Measurements from ENCODE around the gene ZNF410.
"Not testable (repeated sequence)": the region's sequence is repeated elsewhere in the genome, so short reads cannot be mapped to it uniquely, and the experiment has no call there.

The ZNF410 gene, protein sequence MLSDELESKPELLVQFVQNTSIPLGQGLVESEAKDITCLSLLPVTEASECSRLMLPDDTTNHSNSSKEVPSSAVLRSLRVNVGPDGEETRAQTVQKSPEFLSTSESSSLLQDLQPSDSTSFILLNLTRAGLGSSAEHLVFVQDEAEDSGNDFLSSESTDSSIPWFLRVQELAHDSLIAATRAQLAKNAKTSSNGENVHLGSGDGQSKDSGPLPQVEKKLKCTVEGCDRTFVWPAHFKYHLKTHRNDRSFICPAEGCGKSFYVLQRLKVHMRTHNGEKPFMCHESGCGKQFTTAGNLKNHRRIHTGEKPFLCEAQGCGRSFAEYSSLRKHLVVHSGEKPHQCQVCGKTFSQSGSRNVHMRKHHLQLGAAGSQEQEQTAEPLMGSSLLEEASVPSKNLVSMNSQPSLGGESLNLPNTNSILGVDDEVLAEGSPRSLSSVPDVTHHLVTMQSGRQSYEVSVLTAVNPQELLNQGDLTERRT

DNA sequence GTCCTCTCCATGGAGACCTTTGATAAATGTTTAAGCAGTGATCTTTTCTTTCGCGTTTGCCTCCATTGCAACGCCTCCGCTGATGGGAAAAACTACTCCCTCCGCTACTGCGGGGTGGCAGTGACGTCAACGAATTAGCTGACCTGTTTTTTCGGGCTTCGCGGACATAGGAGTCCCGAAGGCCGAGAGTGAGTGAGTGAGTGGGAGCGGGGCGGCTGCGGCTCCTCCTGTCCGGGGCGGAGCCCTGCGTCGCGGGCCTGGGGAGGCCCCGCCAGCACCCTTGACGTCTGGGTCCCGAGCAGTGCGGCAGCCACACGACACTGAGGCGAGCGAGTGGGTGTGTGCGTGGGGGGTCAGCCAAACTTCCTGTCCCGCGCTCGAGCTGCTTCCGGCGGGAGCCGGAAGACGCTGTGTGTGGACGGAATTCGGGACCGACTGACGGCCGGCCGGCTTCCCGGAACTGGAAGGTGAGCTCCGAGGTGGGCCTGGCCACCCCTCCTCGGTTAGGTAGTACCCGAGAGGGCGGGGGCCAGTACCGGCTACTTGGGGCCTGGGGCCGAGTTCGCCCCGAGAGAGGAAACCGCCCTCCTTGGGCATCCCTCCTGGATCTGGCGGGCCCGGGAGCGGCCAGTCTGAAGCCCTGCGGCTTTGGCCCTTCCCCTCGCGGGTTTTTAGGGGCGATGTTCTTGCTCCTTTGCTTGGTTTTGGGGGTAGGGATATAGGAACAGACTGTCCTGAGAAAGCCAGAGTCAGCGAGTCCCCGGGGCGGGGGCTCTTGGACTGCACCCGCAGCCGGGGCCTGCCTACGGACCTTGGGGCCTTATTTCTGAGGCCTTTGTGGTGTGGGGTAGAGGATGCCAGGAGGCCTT, at the start of gene ZNF410:
ZNF410 (plus strand) TSS at position 411 of the 869 bp plus-strand sequence. CDS start 5,317 bp downstream, outside the sequence.
- peak; percentile 92 for DNase-seq

DNA sequence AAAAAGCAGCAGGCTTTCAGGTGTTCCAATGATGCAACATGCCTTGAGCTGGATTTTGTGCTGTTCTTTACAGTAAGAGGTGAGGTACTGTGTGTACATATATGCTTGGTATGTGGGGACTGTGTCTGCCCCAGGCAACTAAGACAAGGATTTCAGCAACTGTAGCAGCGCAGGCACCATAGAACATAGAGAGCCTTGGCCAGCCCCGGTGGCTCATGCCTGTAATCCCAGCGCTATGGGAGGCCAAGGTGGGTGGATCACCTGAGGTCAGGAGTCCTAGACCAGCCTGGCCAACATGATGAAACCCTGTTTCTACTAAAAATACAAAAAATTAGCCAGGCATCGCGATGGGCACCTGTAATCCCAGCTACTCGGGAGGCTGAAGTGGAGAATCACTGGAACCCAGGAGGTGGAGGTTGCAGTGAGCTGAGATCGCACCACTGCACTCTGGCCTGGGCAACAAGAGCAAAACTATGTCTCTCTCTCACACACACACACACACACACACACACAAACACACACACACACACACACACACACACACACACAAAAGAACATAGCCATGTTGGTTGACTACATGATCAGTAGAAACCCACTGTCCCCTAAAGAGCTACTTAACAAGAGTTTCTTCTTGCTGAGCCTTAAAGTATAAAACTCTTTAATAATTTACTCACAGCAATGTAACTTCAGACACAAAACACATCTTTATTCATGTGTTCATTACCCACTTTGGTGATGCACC, 48.2 kb upstream of the ZNF410 start:
- DNase-seq, result not testable (repeated sequence)

DNA sequence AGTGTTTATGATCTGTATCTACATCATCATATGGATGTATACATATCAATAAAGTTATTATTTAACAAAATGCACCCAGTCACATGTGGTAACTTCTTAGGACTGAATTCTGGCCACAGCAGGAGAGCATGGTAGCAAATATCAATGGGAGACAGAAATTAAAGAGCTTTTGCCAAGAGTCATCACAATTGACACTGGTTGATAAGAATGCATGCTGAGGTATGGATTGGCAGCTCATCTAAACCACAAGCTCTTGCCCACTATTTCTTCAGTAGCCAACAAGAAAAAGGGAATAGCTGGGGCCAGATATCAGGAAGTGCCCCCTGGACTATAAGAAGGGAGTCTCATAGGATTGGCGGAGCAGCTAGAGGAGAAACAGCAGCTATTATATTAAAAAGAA, 44.5 kb upstream of the ZNF410 start:
- no peak for DNase-seq

DNA sequence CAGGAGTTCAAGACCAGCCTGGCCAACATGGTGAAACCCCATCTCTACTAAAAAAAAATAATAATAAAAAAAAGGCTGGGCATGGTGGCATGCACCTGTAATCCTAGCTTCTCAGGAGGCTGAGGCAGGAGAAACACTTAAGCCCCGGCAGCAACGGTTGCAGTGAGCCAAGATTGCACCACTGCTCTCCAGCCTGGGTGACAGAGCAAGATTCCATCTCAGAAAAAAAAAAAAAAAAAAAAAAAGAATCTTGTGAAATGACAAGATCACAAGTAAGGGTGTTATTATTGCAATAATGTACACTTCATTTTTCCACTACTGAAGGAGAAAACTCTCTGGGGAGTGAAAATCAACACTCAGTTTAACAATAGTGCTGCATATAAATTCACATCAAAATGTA, 43.8 kb upstream of the ZNF410 start:
- DNase-seq, result no peak

DNA sequence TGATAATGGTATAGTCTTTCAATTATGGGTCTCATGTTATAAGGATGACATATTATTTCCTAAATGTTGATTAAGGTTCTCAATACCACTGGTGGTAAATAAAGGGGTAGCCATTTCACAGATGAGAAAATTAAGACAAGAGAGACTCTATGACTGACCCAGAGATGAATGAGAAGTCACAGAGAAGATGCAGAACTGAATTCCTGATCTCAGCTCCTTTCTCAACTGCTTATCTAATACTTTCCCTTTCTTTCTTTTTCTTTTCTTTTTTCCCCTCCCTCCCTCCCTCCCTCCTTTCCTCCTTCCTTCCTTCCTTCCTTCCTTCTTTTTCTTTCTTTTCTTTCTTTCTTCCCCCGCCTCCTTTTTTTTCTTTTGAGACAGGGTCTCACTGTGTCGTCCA, 43.4 kb upstream of the ZNF410 start:
- no peak for DNase-seq

DNA sequence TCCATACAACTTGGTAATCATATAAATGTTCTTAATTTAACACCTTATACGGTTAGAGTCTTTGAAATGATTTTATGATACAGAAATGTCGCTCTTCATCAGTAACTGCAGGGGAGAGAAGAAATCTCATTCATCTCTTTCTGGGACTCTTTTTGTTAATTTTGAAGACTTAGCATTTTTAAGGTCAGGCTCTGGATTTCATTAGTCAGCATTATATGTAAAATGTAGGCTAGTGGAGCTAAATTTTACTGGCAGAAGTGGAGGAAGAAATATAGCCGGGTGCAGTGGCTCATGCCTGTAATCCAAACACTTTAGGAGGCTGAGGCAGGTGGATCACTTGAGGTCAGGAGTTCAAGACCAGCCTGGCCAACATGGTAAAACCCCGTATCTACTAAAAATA, 39.7 kb upstream of the ZNF410 start:
- no peak for DNase-seq

DNA sequence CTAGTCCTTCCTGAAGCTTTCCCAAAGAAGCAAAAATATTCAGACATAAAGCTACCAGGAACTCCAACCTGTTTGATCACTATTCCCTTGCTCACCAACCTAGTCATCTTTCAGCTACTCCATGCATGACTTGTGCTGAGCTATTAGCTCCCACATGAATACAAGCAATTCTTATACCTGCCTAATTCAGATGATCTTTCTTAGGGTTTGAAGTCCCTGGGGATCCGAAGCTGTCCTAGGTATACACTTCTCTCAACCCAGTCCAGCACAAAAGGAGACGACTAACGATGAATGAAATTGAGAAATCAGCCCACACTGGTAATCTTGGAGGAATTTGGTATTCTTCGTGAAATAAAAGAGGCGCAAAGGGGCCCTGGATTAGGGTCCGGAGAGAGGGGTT, 35.7 kb upstream of the ZNF410 start:
- no peak for DNase-seq

DNA sequence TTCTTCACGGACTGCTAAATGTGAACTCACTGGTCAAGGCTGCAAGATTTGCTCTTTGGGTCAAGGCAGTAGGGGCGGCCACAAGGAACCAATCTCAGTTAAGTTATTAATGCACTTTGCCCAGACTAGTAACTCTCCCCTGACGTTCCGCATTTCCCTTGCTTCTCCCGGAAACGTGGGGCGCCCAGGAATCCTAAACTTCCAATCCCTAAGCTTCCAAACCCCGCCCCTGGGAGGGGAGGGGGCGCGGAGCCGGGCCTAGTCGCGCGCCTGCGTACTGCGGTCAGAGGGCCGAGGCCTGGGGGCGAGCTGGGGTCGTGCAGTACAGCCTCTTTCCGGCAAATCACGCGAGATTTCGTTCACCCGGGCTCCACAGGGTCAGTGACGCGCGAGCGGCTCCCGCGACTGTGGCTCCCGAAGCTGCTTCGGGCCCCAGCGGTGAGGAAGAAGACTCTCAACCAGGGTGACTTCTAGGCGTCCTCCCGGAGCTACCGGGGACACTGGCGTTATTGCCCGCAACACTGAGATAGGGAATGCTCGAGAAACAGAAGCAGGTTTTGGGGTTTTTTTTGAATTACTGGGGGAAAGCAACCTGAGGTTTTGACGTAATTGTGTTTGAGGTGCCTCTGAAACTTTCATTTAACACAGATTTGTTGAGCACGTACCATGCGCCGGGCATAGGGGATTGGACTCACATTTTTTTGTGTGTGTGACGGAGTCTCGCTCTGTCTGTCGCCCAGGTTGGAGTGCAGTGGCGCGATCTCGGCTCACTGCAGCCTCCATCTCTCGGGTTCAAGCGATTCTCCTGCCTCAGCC, 34.9 kb upstream of the ZNF410 start, which contains the start of gene PTGR2:
PTGR2 (plus strand) TSS at position 265 of the 816 bp plus-strand sequence. CDS start 7,032 bp downstream, outside the sequence.
- DNase-seq, result peak; percentile 95

DNA sequence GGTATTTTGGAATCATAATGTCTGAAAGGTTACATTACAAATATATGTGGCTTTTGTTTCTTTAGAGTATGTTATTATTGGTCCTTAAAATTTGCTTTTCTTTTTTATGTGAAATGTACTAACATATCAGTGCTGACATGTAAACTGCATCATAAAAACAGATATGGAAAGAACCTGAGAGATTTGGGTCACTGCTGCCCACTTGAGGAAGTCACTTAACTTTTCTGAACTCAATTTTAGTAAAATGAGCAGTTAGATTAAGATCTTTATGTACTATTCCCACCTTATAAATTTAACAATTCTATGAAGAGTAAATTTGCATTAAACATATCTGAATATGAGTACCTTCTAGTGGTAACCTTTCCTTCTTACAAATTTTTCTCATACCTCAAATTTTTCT, 27.5 kb upstream of the ZNF410 start:
- DNase-seq, result no peak

DNA sequence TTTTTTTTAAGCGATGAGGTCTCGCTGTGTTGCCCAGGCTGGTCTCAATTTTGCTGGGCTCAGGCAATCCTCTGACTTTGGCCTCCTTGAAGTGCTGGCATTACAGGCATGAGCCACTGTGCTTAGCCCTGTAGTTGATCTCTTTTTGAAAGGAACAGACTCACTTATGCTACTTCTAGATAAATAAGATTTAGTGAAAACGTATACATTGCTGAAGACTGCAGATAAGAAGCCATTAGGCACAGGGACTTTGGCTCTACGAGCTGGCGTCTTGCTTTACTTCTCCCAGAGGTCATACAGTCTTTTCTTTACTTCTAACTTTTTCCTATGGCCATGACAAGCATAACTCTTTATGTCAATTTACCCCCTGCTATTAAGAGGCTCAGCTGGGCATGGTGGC, 25.6 kb upstream of the ZNF410 start:
- no peak for DNase-seq

DNA sequence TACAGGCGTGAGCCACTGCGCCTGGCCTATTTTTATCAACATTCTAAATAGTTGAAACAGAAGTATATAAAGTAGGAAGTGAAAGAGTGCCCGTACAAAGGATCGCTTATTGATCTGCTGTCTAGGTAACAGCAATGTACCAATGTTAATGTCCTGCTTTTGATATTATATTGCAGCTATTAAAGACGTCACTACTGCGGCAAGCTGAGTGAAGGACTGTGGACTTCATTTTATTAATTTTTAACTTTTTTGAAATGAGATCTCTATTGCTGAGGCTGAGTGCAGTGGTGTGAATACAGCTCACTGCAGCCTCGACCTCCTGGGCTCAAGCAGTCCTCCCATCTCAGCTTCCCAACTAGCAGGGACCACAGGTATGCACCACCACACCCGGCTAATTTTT, 24.2 kb upstream of the ZNF410 start:
- DNase-seq, result no peak

DNA sequence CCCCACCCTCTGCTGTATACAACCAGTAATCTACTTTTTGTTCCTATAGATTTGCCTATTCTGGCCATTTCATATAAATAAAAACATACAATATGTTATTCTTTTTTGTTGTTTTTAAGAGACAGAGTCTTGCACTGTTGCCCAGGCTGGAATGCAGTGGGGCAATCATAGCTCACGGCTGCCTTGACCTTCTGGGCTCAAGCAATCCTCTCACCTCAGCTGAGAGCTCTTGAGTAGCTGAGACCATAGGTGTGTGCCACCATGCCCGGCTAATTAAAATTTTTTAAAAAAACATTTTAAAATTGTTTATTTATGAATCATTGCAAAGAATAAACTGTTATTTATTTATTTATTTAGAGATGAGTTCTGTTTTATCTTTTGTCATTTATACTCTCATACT, 23.4 kb upstream of the ZNF410 start:
- no peak for DNase-seq

DNA sequence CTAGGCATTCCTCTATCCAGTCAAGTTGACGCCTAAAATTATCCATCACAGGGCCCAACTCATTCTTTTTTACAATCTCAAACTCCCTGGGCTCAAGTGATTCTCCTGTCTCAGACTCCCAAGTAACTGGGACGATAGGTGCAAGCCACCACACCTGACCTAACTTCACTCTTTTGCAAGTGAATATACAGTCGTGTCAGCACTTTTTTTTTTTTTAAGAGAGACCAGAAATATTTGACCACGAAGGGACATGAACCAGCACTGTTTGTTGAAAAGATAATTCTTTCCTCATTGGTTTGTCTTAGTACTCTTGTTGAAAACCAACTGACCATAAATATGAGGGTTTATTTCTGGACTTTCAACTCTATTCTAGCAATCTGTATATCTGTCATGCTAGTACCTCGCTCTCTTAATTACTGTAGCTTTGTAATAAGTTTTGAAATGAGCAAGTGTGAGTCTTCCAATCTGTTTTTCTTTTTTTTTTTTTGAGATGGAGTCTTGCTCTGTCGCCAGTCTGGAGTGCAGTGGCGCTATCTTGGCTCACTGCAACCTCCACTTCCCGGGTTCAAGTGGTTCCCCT, 21.0 kb upstream of the ZNF410 start:
- no peak for DNase-seq

DNA sequence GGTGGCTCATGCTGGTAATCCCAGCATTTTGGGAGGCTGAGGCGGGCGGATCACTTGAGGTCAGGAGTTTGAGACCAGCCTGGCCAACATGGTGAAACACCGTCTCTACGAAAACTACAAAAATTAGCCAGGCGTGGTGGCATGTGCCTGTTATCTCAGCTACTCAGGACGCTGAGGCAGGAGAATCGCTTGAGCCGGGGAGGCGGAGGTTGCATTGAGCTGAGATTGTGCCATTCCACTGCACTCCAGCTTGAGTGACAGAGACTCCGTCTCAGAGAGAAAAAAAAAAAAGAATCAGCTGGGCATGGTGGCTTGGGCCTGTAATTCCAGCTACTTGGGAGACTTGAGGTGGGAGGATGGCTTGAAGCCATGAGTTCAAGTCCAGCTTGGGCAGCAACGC, 16.9 kb upstream of the ZNF410 start:
- not testable (repeated sequence) for DNase-seq

DNA sequence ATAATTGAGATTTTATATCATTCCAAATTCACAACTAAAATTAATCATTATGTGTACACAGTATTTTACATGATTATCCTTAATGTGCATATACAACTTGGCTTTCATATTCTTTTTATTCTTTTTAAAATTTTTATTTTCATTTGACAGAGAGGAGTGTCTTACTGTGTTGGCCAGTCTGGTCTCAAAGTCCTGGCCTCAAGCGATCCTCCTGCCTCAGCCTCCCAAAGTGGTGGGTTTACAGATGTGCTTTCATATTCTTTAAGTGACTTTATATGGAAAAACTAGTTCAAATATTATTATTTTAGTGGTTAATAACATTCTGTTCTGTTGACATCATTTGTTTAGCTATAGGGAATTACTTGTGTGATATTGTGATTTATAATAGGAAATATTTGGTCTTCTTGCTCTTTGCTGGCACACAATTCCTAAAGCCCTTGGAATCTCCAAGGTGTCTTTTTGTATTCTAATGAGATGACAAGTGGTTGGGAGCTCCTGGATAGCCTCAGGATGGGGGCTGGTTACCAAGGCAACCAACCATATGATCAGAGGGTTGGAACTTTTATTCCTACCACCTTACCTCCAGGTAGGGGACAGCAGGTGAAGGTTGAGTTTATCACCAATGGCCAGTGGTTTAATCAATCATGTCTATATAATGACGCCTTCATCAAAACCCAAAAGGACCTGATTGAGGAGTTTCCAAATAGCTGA, 16.0 kb upstream of the ZNF410 start:
- no peak for DNase-seq

DNA sequence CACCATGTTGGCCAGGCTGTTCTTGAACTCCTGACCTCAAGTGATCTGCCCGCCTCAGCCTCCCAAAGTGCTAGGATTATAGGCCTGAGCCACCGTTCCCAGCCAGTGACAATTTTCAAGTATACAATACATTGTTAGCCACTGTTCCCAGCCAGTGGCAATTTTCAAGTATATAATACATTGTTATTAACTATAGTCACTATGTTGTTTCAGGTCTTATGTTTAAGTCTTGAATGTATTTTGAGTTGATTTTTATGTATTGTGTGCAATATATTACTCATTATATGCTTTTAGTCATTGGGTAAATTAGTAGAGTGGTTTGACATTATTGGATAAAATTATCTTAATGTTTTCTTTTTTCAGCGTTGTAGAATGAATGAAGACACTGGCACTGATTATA, 13.0 kb upstream of the ZNF410 start:
- DNase-seq, result no peak

DNA sequence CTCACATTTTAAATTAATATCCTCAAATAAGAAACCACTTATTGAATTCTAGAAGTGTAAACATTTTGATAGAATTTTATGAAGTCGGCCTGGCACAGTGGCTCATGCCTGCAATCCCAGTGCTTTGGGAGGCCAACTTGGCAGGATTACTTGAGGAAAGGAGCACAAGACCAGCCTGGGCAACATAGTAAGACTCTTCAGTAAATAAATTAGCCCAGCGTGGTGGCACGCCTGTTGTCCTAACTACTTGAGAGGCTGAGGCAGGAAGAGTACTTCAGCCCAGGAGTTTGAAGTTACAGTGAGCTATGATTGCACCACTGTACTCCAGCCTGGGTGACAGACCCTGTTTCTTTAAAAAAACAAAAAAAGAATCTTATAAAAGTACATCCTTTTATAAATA, 8.9 kb upstream of the ZNF410 start:
- DNase-seq, result no peak

DNA sequence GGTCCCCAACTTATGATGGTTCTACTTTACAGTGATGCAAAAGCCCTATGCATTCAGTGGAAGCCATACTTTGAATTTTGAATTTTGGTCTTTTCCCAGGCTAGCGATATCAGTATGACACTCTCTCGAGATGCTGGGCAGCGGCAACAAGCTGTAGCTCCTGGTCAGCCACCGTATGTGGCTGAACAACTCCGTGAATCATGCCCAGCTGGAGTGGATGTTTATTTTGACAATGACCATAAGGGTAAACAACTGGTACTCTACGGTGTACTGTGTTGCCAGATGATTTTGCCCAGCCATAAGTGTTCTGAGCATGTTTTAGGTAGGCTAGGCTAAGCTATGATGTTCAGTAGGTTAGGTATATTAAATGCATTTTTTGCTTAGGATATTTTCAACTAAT, 8.2 kb upstream of the ZNF410 start:
- no peak for DNase-seq

DNA sequence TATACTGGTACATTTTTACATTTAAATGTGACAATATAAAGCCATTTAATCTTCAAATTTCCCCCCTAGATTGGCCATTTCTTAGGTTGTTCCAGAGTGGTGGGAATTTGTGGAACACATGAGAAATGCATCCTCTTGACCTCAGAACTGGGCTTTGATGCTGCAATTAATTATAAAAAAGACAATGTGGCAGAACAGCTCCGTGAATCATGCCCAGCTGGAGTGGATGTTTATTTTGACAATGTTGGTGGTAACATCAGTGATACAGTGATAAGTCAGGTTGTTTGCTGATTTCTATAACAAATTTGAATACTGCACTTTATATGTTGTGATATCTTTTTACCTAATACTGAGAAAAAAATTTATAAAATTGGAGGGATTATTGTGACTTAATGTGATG, 7.6 kb upstream of the ZNF410 start:
- no peak for DNase-seq

DNA sequence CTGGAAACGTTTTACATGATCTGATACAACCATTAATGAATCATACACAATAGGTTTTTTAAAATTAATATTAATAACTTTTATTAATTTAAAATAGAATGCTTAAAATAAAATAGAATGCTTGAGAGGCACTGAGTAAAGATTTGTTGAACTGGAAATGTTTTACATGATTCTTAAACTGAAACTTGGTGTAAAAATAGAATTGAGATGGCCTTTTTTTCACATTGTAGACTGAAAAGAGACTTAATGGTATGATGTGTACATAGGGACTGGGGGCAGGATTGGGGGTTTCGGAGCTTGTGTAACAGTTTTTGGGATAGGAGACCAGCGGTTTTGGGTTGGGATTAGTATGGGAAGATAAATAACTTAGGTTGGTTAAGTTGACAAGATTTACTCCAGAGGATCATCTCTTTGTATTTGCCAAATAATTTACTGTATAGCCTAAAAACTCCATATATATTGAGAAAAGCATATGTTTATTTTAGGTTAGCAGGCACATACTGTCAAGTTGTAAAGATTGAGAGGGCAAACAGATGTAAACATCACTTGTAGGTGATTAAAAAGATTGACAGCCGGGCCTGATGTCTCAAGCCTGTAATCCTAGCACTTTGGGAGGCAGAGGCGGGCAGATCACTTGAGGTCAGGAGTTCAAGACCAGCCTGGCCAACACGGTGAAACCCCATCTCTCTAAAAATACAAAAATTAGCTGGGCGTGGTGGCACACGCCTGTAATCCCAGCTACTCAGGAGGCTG, 2.0 kb upstream of the ZNF410 start:
- no peak for DNase-seq

DNA sequence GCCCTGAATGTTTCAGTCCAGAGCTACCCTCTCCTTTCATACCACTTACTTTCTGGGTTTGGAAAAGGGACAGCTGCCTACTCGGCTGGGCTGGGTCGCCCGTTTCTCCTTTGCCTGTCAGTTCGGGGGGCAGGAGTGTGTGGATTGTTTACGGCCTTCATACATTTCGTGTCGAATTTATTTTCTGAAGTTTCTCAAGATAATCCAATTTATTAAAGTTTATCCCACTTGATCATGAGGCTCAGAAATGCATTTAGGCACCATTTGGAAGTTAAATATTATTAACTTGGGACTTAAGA, 608 bp downstream of the ZNF410 start:
- no peak for DNase-seq
